ENCODE results near the gene NAPB. TPM values are rescaled to one million over a fixed set of nuclear protein-coding genes. Genes with fewer than 3 reads are reported as not detected.
A peak's percentile ranks its signal among the peaks of the same experiment; 100 is the strongest.

Gene NAPB
- total and polyA plus RNA-seq, 8 donors: 2.3 to 11.7 (median 4.2) TPM

DNA sequence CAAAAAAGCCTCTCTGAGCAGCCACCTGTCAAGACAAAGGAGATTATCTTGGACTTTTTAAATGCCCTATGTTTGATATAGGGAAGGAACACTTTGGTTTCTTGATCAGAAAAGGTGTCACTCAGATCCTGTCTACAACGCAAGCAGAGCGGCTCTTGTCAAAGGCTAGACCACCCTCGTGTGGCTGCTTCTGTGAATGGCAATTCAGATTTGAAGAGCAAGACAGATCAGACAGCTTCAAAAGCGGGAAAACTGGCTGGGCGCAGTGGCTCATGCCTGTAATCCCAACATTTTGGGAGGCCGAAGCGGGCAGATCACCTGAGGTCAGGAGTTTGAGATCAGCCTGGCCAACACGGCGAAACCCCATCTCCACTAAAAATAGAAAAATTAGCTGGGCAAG, 80.8 kb downstream of the NAPB start:
- Histone ChIP-seq H3K27ac (no peak overlapping the region), H3K36me3 (no peaks in the 10 kb centered on the region), H3K4me3 (no peak overlapping the region), H3K9me3 (no peaks in the 10 kb centered on the region), H3K4me1 (no peaks in the 10 kb centered on the region), H3K27me3 (no peaks in the 10 kb centered on the region)
- peak in 1 of 6 donors; percentile 51 for DNase-seq
- peak in 3 of 4 donors; percentile 76 to 86 (median 82) for ATAC-seq
- TF ChIP-seq, protein P1, sequence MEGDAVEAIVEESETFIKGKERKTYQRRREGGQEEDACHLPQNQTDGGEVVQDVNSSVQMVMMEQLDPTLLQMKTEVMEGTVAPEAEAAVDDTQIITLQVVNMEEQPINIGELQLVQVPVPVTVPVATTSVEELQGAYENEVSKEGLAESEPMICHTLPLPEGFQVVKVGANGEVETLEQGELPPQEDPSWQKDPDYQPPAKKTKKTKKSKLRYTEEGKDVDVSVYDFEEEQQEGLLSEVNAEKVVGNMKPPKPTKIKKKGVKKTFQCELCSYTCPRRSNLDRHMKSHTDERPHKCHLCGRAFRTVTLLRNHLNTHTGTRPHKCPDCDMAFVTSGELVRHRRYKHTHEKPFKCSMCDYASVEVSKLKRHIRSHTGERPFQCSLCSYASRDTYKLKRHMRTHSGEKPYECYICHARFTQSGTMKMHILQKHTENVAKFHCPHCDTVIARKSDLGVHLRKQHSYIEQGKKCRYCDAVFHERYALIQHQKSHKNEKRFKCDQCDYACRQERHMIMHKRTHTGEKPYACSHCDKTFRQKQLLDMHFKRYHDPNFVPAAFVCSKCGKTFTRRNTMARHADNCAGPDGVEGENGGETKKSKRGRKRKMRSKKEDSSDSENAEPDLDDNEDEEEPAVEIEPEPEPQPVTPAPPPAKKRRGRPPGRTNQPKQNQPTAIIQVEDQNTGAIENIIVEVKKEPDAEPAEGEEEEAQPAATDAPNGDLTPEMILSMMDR (IDR thresholded peaks at IDR 0.05): peak in 2 of 4 donors; percentile 24 to 32
- FAIRE-seq: no peak
- intact Hi-C loops (cut with DNase I): loop anchor here in 1 of 3 donors (10.0 kb wide), 1 partner anchor 646 kb away; no protein-coding TSS in a partner anchor
- WGBS, 2 donors: 27 to 35% methylated on average over 9 of the region's 9 CpGs

DNA sequence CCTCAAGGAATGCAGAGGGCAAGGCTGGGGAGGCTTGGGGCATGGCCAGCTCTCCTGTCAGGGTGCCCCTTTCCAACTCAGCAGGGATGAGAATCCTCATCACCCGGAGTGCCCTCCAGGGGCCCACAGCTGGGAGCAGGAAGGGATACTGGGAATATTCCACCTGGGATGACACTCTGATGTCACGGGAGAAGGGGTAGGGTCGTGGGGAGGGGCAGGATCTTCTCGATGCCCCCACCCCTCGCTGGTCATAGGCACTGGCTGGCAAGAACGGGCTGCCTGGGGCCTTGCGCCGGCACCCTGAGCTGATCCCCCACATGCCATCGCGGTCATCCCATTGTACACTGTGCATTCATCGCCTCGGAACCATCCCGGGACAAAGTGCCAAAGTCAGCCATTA, 81.3 kb downstream of the NAPB start:
- TF ChIP-seq, protein P1 (IDR thresholded peaks at IDR 0.05): no peak
- H3K36me3 ChIP-seq: no peaks in the 10 kb centered on the region
- ATAC-seq: peak in 2 of 4 donors; percentile 9 to 10
- no peak for DNase-seq
- H3K27me3 ChIP-seq: no peaks in the 10 kb centered on the region
- no peak for FAIRE-seq
- intact Hi-C loops (cut with DNase I): loop anchor here in 2 of 3 donors (5.0 to 10.0 kb wide), 2 partner anchors 645 to 653 kb away; no protein-coding TSS in a partner anchor
- no peaks in the 10 kb centered on the region for H3K9me3 ChIP-seq
- H3K4me3 ChIP-seq: no peak overlapping the region
- H3K4me1 ChIP-seq: no peaks in the 10 kb centered on the region
- 67 to 76% methylated on average over 13 of the region's 13 CpGs for WGBS, 2 donors
- no peak overlapping the region for H3K27ac ChIP-seq

DNA sequence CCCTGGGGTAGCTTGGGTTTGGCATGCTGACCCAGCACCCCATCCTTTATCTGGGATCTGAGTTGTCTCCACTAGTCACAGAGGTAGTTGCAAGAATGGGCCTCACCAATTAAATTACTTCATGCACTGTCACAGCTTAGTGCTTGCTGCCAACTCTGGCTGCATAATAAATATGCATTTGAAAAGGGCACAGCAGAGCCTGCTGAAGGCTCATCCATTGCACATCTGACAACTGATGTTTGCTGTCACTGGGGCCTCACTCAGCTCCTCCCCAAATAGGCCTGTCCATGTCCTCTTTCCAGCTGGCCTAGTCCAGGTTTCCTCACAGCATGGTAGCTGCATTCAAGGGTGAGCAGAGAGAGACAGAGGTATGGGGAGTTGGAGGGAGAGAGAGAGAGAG, 84.0 kb downstream of the NAPB start:
- Histone ChIP-seq H3K27ac (no peak overlapping the region), H3K9me3 (no peaks in the 10 kb centered on the region), H3K27me3 (no peaks in the 10 kb centered on the region), H3K4me3 (no peak overlapping the region), H3K4me1 (no peaks in the 10 kb centered on the region), H3K36me3 (no peaks in the 10 kb centered on the region)
- DNase-seq: no peak
- intact Hi-C loops (cut with DNase I): loop anchor here in 1 of 3 donors (5.0 kb wide), 1 partner anchor 650 kb away; no protein-coding TSS in a partner anchor
- TF ChIP-seq, protein P1 (IDR thresholded peaks at IDR 0.05): no peak
- peak in 1 of 4 donors; percentile 16 for ATAC-seq
- FAIRE-seq: no peak

DNA sequence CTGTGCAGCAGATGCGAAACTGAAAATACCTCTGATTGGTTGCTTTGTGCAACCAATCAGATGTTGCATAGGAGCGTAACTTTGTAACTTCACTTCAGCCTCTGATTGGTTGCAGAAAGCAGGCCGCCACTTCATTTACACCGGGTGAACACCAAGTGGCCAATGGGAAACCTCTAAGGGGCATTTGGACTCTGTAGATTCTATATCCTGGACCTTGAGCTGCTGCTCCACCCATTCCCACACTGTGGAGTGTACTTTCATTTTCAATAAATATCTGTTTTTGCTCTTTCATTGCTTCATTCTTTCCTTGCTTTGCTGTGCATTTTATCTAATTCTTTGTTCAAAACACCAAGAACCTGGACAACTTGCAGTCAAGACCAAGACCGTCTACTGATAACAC, 84.8 kb downstream of the NAPB start:
- Histone ChIP-seq H3K4me1 (no peaks in the 10 kb centered on the region), H3K4me3 (no peak overlapping the region), H3K27me3 (no peaks in the 10 kb centered on the region), H3K9me3 (no peaks in the 10 kb centered on the region), H3K27ac (no peak overlapping the region), H3K36me3 (no peaks in the 10 kb centered on the region)
- DNase-seq (no peak), ATAC-seq (no peak), FAIRE-seq (no peak)
- intact Hi-C loops (cut with DNase I): loop anchor here in 1 of 3 donors (5.0 kb wide), 1 partner anchor 649 kb away; no protein-coding TSS in a partner anchor
- TF ChIP-seq, protein P1 (IDR thresholded peaks at IDR 0.05): no peak
- 82 to 85% methylated on average over 5 of the region's 5 CpGs for whole genome bisulfite sequencing, 2 donors

DNA sequence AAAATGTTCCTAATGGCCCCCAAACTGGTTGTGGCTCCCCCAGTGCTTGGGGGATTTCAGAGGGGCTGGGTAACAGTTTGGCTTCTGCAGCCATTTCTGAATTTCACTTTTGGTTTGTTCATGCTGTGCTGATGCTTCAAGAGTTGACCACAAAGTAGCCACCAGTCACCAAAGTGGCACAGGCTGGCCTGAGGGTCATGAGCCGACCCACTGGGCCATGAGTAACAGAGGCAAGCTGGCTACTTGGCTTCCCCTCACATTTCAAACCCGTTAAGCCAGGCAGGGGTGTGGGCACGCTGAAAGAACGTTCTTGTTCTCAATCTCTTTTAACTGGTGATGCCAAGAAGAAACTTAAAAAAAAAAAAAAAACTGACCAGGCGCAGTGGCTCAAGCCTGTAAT, 85.8 kb downstream of the NAPB start:
- no peak for FAIRE-seq
- no peak for DNase-seq
- TF ChIP-seq, protein P1 (IDR thresholded peaks at IDR 0.05): no peak
- no peaks in the 10 kb centered on the region for H3K27me3 ChIP-seq
- no peak overlapping the region for H3K27ac ChIP-seq
- H3K4me3 ChIP-seq: no peak overlapping the region
- H3K4me1 ChIP-seq: no peaks in the 10 kb centered on the region
- 82 to 89% methylated on average over 5 of the region's 5 CpGs for WGBS, 2 donors
- ATAC-seq: no peak
- intact Hi-C loops (cut with DNase I): loop anchor here in 1 of 3 donors (5.0 kb wide), 1 partner anchor 648 kb away; no protein-coding TSS in a partner anchor
- H3K9me3 ChIP-seq: no peaks in the 10 kb centered on the region
- H3K36me3 ChIP-seq: no peaks in the 10 kb centered on the region
